ENCODE data around the gene GBP7.

The GBP7 gene

GRCh38 chr1:89087241-89087640, 88.6 kb downstream of the GBP7 start:
- TF ChIP-seq CTCF (conservative IDR thresholded peaks at IDR 0.05; ENCODE audit: low read length) (no peak), EZH2phosphoT487 (IDR thresholded peaks at IDR 0.05; ENCODE audit: borderline replicate concordance) (no peak)
- Histone ChIP-seq H3K9ac (ENCODE audit: low read depth, low read length, poor library complexity, severe bottlenecking) (no peak overlapping the region), H3F3A (ENCODE audit: low read depth) (no peaks in the 10 kb centered on the region), H3K9me2 (replicated peaks; ENCODE audit: low read depth, low read length) (no peaks in the 10 kb centered on the region), H4K20me1 (ENCODE audit: insufficient read depth, low read length, poor library complexity, severe bottlenecking) (no peaks in the 10 kb centered on the region), H3K9me3 (ENCODE audit: insufficient read depth, low read depth, low read length) (no peaks in the 10 kb centered on the region), H3K27me3 (ENCODE audit: insufficient read depth, low read length, poor library complexity, severe bottlenecking) (no peaks in the 10 kb centered on the region), H3K79me2 (ENCODE audit: insufficient read depth, low read length) (no peaks in the 10 kb centered on the region), H3K36me3 (ENCODE audit: insufficient read depth, low read length) (no peaks in the 10 kb centered on the region), H2AFZ (ENCODE audit: low read length) (no peak overlapping the region), H3K4me2 (ENCODE audit: low read depth, low read length, poor library complexity, severe bottlenecking) (no peak overlapping the region), H3K4me1 (ENCODE audit: insufficient read depth, low read length, poor library complexity, severe bottlenecking) (no peaks in the 10 kb centered on the region), H3K4me3 (ENCODE audit: low read length, poor library complexity, severe bottlenecking) (no peak overlapping the region)

GRCh38 chr1:89085781-89086180, 90.0 kb downstream of the GBP7 start:
- Histone ChIP-seq H3K9me3 (ENCODE audit: insufficient read depth, low read depth, low read length) (0 out of 2 replicates have a peak, but pooled peaks cover 4% of the 10 kb centered on the region), H3F3A (ENCODE audit: low read depth) (no peaks in the 10 kb centered on the region), H3K4me2 (ENCODE audit: low read depth, low read length, poor library complexity, severe bottlenecking) (no peak overlapping the region), H3K4me1 (ENCODE audit: insufficient read depth, low read length, poor library complexity, severe bottlenecking) (no peaks in the 10 kb centered on the region), H2AFZ (ENCODE audit: low read length) (no peak overlapping the region), H3K9ac (ENCODE audit: low read depth, low read length, poor library complexity, severe bottlenecking) (no peak overlapping the region), H3K79me2 (ENCODE audit: insufficient read depth, low read length) (no peaks in the 10 kb centered on the region), H4K20me1 (ENCODE audit: insufficient read depth, low read length, poor library complexity, severe bottlenecking) (no peaks in the 10 kb centered on the region), H3K36me3 (ENCODE audit: insufficient read depth, low read length) (no peaks in the 10 kb centered on the region), H3K9me2 (replicated peaks; ENCODE audit: low read depth, low read length) (no peaks in the 10 kb centered on the region), H3K27me3 (ENCODE audit: insufficient read depth, low read length, poor library complexity, severe bottlenecking) (no peaks in the 10 kb centered on the region), H3K4me3 (ENCODE audit: low read length, poor library complexity, severe bottlenecking) (no peak overlapping the region)
- TF ChIP-seq EZH2phosphoT487 (IDR thresholded peaks at IDR 0.05; ENCODE audit: borderline replicate concordance) (no peak), CTCF (conservative IDR thresholded peaks at IDR 0.05; ENCODE audit: low read length) (peak; percentile 68)

Data from Loucy (cell line).